Liver (tissue), 9 donors: ENCODE data around the gene LRRC27. TPM values are rescaled to one million over a fixed set of nuclear protein-coding genes. Genes with fewer than 3 reads are reported as not detected.

ENCODE experiments used
- DNase-seq: peaks from one replicate; pipeline ENCODE4 v3.0.0-alpha.2; 2017; ENCODE audit warnings: low spot score
- H3K27ac ChIP-seq, 2 donors: one replicate each; pipeline ENCODE4 v1.7.0; 2013; ENCODE audit warnings: inconsistent platforms in 2 of 2, low read length in 2 of 2, control low read depth in 1 of 2, low read depth in 1 of 2, mild to moderate bottlenecking in 1 of 2
- H3K27me3 ChIP-seq, 4 donors: one replicate each; pipeline versions ENCODE4 v1.6.1 to v1.7.0; 2013; ENCODE audit warnings: low read length in 3 of 4, inconsistent platforms in 1 of 4, mild to moderate bottlenecking in 1 of 4, moderate library complexity in 1 of 4; ENCODE audit not compliant: control insufficient read depth in 4 of 4, insufficient read depth in 4 of 4
- H3K36me3 ChIP-seq, 4 donors: one replicate each; pipeline versions ENCODE4 v1.6.1 to v1.7.0; 2013; ENCODE audit warnings: low read length in 3 of 4, mild to moderate bottlenecking in 3 of 4, low read depth in 1 of 4, moderate library complexity in 1 of 4; ENCODE audit not compliant: control insufficient read depth in 4 of 4, insufficient read depth in 3 of 4
- H3K4me1 ChIP-seq, 4 donors: one replicate each; pipeline versions ENCODE4 v1.6.1 to v1.7.0; 2013; ENCODE audit warnings: low read length in 3 of 4, mild to moderate bottlenecking in 3 of 4, moderate library complexity in 1 of 4; ENCODE audit not compliant: control insufficient read depth in 4 of 4, insufficient read depth in 4 of 4
- H3K4me3 ChIP-seq, 3 donors: one replicate each; pipeline versions ENCODE4 v1.6.1 to v1.7.0; 2013; ENCODE audit warnings: low read length in 3 of 3, control low read depth in 1 of 3, low read depth in 1 of 3, mild to moderate bottlenecking in 1 of 3
- H3K9ac ChIP-seq, 2 donors: one replicate each; pipeline ENCODE4 v1.7.0; 2013; ENCODE audit warnings: low read length in 2 of 2, mild to moderate bottlenecking in 2 of 2, moderate library complexity in 2 of 2, control low read depth in 1 of 2, low read depth in 1 of 2
- H3K9me3 ChIP-seq, 4 donors: one replicate each; pipeline versions ENCODE4 v1.6.1 to v1.7.0; 2013; ENCODE audit warnings: low read length in 3 of 4; ENCODE audit not compliant: control insufficient read depth in 4 of 4
- ATF3 ChIP-seq: IDR thresholded peaks from 2 replicates; pipeline ENCODE4 v1.6.1; 2016; ENCODE audit warnings: antibody characterized with exemption
- CTCF ChIP-seq: fragments of 150-350 bp; IDR thresholded peaks from 2 replicates; pipeline ENCODE4 v1.5.1; 2017; ENCODE audit warnings: improper control_type of control experiment, low read depth, low read length; ENCODE audit not compliant: missing input control
- EGR1 ChIP-seq, 2 donors: IDR thresholded peaks; 2 replicates each; pipeline ENCODE4 v1.6.1; 2016 to 2018; ENCODE audit warnings: antibody characterized with exemption in 2 of 2, low read depth in 2 of 2
- FOXA1 ChIP-seq: IDR thresholded peaks from 2 replicates; pipeline ENCODE4 v1.6.1; 2016; ENCODE audit warnings: antibody characterized with exemption
- FOXA2 ChIP-seq: IDR thresholded peaks from 2 replicates; pipeline ENCODE4 v1.6.1; 2016; ENCODE audit warnings: antibody characterized with exemption
- GABPA ChIP-seq, 2 donors: IDR thresholded peaks in 1 of 2; conservative IDR thresholded peaks in 1 of 2; 2 replicates each; pipeline ENCODE4 v1.6.1; 2016; ENCODE audit warnings: antibody characterized with exemption in 2 of 2, mild to moderate bottlenecking in 1 of 2, moderate library complexity in 1 of 2
- HNF4A ChIP-seq, 2 donors: conservative IDR thresholded peaks; 2 replicates each; pipeline ENCODE4 v1.6.1; 2016; ENCODE audit warnings: antibody characterized with exemption in 2 of 2, mild to moderate bottlenecking in 2 of 2
- HNF4G ChIP-seq: IDR thresholded peaks from 2 replicates; pipeline ENCODE4 v1.6.1; 2016; ENCODE audit warnings: antibody characterized with exemption
- JUND ChIP-seq, 2 donors: IDR thresholded peaks; 2 replicates each; pipeline ENCODE4 v1.6.1; 2016; ENCODE audit warnings: antibody characterized with exemption in 2 of 2
- MAX ChIP-seq: IDR thresholded peaks from 2 replicates; pipeline ENCODE4 v1.6.1; 2016; ENCODE audit warnings: antibody characterized with exemption
- NR2F2 ChIP-seq: IDR thresholded peaks from 2 replicates; pipeline ENCODE4 v1.6.1; 2016; ENCODE audit warnings: antibody characterized with exemption
- RAD21 ChIP-seq, 2 donors: IDR thresholded peaks; 2 replicates each; pipeline ENCODE4 v1.6.1; 2016; ENCODE audit warnings: antibody characterized with exemption in 2 of 2, mild to moderate bottlenecking in 2 of 2
- REST ChIP-seq: IDR thresholded peaks from 2 replicates; pipeline ENCODE4 v1.6.1; 2016; ENCODE audit warnings: antibody characterized with exemption, mild to moderate bottlenecking
- RXRA ChIP-seq, 2 donors: IDR thresholded peaks; 2 replicates each; pipeline ENCODE4 v1.6.1; 2017 to 2018; ENCODE audit warnings: antibody characterized with exemption in 2 of 2, mild to moderate bottlenecking in 1 of 2
- SP1 ChIP-seq: IDR thresholded peaks from 2 replicates; pipeline ENCODE4 v1.6.1; 2018; ENCODE audit warnings: antibody characterized with exemption, mild to moderate bottlenecking
- WGBS: extraction: QIAGEN DNeasy Blood & Tissue Kit; methylation state at CpG from one replicate; pipeline ENCODE4 v1.1.7; 2013; 5-methylcytosine and 5-hydroxymethylcytosine counted together
- polyA plus RNA-seq, 2 donors: library from polyadenylated mRNA; stranded (reverse) in 1 of 2; unstranded in 1 of 2; fragments of 200-250 nt in 1 of 2; fragments of >200 nt in 1 of 2; fragmentation: Nextera tagmentation in 1 of 2; extraction: Ambion mirVana in 1 of 2; gene quantifications; one replicate each; pipeline versions ENCODE4 v1.2.1 to v1.2.3, GENCODE V29; 2013 to 2015
- total RNA-seq, 2 donors: library from RNA; depleted of rRNA; stranded (reverse); fragments of >200 nt; gene quantifications; one replicate each; pipeline ENCODE4 v1.2.3, GENCODE V29; 2014
- donor health status: healthy.
- donor health status: healthy.
- donor health status: healthy.
- donor health status: healthy.
- donor health status: healthy.

LRRC27 gene
- total and polyA plus RNA-seq, 4 donors: 1.8 to 2.8 (median 2.6) TPM

GRCh38 chr10:132297526-132297925 lies 34.5 kb upstream of the LRRC27 start:
- Histone ChIP-seq H3K4me1 (no peaks in the 10 kb centered on the region), H3K36me3 (no peaks in the 10 kb centered on the region), H3K4me3 (no peak overlapping the region), H3K9me3 (no peaks in the 10 kb centered on the region), H3K9ac (no peak overlapping the region), H3K27ac (no peak overlapping the region), H3K27me3 (no peaks in the 10 kb centered on the region)
- TF ChIP-seq REST (no peak), MAX (no peak), JUND (IDR thresholded peaks at IDR 0.05) (no peak), HNF4G (no peak), ATF3 (no peak), FOXA2 (no peak), GABPA (IDR thresholded peaks at IDR 0.05 in 1 of 2, conservative IDR thresholded peaks at IDR 0.05 in 1 of 2) (no peak), SP1 (no peak), NR2F2 (no peak), RAD21 (IDR thresholded peaks at IDR 0.05) (no peak)
- 42% methylated on average over 9 of the region's 9 CpGs for WGBS
- DNase-seq: no peak

- TF ChIP-seq HNF4A (conservative IDR thresholded peaks at IDR 0.05) (no peak), FOXA1 (no peak), RXRA (IDR thresholded peaks at IDR 0.05) (no peak), CTCF (no peak), MAX (no peak), SP1 (no peak), EGR1 (IDR thresholded peaks at IDR 0.05; ENCODE audit: low read depth in 2 of 2) (no peak), REST (no peak)
- Histone ChIP-seq H3K9me3 (no peaks in the 10 kb centered on the region), H3K4me3 (no peak overlapping the region), H3K27me3 (no peaks in the 10 kb centered on the region), H3K9ac (no peak overlapping the region), H3K27ac (no peak overlapping the region), H3K36me3 (no peaks in the 10 kb centered on the region), H3K4me1 (no peaks in the 10 kb centered on the region)
- WGBS: 74% methylated on average over 28 of the region's 28 CpGs
- no peak for DNase-seq
These were observed 33.7 kb upstream of the LRRC27 start for GRCh38 chr10:132298038-132298881.
